SK-MEL-5 (cell line): ENCODE results near the gene SEMA3C. TPM values are rescaled to one million over a fixed set of nuclear protein-coding genes. Genes with fewer than 3 reads are reported as not detected.

Experiments
- DNase-seq: peaks from one replicate; pipeline ENCODE4 v3.0.0-alpha.2; 2016; ENCODE audit warnings: low read depth, low spot score
- in situ Hi-C: cut with HindIII; loops from 2 replicates; pipeline ENCODE4 v1.10.0; 2016; ENCODE audit warnings: low sequenced_read_pairs, high pct_unique_total_duplicates, low pct_unique_long_range_greater_than_20kb
- total RNA-seq: library from RNA; depleted of rRNA; stranded (reverse); fragments of >200 nt; shearing (Covaris generic); gene quantifications from 2 replicates; pipeline ENCODE4 v1.2.3, GENCODE V29; 2014

SEMA3C gene
- total RNA-seq, 1 experiment from 2014 or later = 26.4 TPM

DNA sequence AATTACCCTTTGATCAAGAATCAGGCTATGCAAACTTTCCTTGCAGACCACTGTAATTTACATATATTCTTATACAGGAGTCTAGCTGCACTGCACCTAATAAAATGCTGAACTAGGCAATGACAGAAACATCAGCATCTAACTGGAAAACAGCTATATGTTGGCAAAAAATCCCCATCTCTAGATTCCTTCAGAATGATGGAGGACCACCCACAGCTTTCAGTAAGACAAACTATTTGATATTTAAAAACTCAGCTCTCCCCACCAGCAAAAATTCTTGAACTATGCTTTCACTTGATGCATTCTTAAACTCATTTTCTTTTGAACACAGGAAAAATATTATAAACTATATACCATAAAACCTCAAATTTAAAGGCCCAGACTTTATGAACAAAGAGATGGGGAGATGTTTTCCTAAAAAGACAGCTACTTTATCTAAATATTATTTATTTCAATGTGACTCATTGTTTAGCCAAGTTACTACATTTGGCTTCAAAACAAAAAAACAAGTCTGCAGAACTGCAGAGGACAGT, 77.4 kb downstream of the SEMA3C start:
- in situ Hi-C loops = no loop called here
- DNase-seq = no peak

DNA sequence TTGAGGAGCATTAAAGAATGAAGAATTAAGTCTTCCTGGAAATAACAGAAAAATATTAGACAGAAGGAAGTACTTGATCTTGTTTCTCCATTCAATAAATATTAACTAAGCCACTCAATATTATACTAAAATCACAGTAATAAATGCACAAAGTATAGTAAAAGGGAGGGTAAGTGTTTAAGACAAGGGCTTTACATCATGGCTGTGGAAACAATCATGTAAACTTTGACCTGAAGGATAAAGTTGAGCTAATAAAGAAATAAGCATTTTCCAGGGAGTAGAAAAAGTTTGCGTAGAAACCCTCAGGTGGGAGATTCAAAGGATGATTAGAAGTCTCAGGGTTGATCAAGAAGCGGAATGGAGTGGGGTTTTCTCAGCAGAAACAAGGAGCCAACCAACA, 78.2 kb downstream of the SEMA3C start:
- no peak for DNase-seq
- in situ Hi-C loops = no loop called here

DNA sequence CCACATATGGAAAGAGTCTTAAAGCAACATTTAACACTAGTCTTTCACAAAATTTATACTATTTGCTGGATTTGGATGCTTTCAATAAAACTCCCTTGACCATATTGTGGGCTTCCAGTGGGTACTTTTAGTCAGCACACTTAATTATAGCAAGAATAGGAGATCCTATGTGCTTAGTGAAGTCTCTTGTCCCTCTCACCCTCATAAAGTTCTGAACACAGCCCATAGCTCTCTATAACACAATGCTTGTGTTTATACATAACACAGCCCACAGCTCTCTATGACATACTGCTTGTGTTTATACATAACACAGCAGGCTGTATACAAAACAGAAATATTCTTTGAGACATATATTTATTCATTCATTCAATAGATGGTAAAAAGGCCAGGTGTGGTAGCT, 79.0 kb downstream of the SEMA3C start:
- in situ Hi-C loops = no loop called here
- no peak for DNase-seq

DNA sequence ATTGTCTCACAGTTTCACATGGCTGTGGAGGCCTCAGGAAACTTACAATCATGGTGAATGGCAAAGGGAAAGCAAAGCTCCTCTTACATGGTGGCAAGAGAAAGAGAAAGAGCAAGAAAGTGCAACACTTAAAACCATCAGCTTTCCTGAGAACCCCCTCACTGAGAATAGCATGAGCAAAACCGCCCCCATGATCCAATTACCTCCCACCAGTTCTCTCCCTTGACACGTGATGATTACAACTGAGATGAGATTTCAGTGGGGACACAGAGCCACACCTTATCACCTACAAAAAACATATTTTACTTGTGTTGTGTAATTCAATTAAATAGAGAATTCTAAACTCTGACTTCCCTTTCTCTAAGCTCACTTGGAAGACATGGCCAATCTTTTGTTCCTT, 80.2 kb downstream of the SEMA3C start:
- no peak for DNase-seq
- in situ Hi-C loops = no loop called here

DNA sequence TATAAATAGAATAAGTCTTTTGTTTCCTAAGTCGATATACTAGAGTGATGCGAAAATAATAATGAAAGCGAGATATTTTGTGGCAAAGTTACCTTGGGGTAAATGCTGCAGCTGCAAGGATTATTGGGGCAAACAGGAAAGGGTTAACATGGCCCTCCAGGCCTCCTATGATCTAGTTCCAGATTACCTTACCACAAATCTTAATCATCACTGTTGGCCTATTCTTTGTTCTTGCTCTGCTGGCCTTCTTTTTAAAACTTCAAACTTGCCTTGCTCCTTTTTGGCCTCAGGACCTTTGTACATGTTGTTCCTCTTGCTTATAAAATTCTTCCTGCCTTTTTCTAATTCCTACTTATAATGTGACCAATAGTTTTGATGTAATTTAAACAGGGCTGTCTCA, 81.5 kb downstream of the SEMA3C start:
- no peak for DNase-seq
- in situ Hi-C loops = no loop called here

DNA sequence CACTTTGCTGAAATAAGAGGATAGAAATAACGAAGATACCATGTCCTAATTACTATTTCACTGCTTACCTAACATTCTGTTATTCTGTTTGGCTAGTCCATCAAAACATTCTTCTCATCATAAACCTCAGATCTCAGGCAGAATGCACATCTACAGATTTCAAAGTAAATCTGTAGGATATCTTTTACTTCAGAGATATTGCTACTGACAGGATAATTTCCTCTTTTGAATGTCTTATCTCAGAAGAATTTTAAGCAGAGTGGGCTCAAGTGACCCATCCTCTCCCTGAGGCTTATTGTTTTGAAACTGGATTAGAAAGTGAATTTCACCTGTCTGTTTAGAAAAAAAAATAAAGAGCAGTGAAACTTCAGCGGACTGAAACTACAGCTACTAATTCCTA, 83.6 kb downstream of the SEMA3C start:
- no peak for DNase-seq
- in situ Hi-C loops = no loop called here

DNA sequence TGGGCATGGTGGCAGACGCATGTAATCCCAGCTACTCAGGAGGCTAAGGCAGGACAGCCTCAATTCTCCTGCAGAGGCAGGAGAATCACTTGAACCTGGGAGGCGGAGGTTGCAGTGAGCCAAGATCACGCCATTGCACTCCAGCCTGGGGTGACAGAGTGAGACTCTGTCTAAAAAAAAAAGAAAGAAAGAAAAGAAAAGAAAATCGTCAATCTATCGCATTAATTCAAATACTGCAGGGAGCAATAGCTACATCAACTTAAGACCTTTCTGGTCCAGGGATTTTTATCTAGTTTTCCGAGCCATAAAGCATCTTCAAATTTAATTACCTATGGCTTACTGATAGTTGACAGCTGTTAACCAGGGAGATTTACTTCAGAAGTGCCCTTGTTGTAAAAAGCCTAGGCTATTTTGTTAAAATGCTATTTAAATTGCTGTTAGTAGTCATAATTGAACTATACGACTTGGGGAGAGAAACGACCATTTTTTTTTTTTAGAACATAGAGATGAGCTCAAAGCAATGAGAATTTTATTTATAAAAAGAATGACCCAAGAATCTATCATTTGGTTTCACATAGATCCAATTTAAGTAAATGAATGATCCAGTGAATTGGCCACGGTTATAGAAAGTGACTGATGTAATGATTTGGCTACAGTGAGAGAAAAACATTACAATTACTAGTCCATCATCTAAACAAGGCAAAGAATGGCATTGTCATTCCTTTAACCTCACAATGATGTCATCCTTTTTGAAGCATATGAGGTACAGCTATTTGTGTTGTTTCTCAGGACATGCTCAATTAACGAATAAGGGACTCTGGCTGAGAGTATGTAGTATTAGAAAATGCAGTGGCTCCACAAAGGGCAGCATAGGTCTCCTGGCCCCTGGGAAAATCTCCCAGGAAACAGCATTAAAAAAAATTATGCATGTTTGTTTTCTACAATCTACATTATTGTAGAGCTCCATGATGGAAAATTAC, 85.3 kb downstream of the SEMA3C start:
- DNase-seq = no peak

DNA sequence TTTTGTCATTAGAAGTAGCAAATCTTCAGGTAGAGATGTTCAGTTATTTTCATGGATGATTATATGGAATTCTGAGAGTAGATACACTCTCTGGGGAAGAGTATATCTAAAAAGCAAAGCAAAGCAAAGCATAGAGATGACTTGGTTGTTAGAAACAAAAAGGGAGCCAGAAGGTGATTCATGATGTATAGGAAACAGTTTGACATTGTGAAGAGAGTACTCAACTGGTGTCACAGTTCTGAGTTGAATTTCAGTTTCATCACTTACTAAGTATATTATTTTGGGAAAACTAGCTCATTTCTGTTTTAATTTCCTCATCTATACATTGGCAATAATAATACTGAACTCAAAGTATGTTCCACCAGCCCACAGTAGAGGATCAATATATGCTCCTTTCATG, 86.8 kb downstream of the SEMA3C start:
- in situ Hi-C loops = no loop called here
- no peak for DNase-seq

More for the DNA sequence above, 85.3 kb downstream of the SEMA3C start:
- in situ Hi-C loops = no loop called here

DNA sequence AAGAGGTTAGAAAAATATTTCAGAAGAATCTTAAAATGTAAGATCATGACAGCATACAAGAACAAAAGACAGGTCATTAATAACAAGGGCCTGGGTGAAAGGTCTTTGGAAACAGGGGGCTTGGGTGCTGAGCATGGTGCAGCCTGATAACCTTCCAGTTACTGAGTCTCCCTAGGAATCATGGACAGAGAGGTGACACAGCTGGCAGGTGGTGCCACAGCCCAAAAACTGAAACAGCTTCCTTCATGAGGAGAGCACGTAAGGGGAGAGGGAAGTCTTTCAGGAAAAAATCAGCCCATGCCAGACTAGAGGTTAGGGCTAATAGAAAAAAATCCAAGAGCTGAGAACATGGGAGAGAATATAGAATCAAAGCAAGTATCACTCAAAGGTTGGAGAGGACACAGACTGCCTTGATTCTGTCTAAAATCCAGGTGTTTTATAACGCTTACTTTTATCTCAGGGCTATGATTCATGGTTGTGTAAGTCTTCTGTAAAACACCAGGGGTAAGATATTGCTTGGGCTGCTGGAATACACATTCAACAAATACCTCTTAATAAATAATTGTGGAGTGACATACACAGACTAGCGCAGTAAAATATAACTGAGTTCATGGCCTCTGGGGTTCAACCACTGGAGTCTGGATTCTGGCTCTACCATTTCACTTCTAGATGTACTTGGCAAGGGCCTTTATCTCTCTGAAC, 88.1 kb downstream of the SEMA3C start:
- no peak for DNase-seq
- in situ Hi-C loops = no loop called here

DNA sequence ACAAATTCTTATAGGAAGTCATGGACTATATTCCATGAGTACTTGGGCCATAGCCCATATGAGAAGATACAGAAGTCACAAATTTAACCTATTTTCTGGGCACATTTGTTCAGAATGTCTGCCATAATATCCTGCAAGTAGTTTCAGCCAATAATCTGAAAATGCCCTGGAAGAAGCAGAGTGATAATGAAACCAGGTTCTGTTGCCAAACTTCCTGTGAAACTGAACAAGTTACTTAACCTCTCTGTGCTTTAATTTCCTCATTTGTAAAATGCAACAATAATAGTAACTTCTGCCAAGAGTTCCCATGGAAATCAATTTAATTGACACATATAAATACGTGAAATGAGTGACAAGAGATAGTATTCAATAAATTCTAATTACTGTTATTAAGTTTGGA, 88.8 kb downstream of the SEMA3C start:
- in situ Hi-C loops = no loop called here
- no peak for DNase-seq

DNA sequence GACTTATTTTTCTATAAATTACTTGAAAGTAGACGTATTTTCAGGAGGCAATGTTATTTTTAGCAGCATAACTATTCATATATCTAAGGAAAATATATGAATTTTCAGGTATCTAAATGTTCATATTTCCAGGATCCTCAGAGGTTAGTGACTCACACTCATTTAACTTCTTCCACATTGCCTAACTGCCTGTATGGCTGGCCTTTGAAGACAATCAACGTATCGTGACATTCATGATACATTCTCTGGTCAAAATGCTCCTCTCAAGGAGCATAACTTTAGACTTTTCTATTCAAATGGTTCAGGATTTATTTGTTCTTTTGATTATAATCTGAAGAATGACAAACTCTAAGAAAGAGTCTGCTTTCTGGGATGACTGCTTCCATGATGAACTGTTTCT, 89.3 kb downstream of the SEMA3C start:
- no peak for DNase-seq
- in situ Hi-C loops = no loop called here

DNA sequence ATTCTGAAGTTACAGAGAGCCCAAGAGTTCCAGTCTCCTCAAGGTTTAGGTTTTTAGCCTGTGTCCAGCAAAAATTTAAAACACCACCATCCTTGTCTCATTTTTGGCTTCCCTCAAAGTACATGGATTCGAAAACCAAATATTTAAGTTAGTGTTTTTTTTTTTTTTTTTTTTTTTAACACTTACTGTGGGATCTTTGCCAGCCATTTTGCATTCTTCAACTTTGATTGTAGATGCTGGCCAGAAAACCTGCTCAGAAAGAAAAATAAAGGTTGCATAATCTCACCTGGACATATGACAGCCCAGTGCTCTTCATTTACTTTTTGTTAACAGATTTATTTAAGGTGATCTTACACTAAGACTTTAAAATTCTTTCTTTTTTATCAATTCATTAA, 91.6 kb downstream of the SEMA3C start:
- in situ Hi-C loops = no loop called here
- no peak for DNase-seq

DNA sequence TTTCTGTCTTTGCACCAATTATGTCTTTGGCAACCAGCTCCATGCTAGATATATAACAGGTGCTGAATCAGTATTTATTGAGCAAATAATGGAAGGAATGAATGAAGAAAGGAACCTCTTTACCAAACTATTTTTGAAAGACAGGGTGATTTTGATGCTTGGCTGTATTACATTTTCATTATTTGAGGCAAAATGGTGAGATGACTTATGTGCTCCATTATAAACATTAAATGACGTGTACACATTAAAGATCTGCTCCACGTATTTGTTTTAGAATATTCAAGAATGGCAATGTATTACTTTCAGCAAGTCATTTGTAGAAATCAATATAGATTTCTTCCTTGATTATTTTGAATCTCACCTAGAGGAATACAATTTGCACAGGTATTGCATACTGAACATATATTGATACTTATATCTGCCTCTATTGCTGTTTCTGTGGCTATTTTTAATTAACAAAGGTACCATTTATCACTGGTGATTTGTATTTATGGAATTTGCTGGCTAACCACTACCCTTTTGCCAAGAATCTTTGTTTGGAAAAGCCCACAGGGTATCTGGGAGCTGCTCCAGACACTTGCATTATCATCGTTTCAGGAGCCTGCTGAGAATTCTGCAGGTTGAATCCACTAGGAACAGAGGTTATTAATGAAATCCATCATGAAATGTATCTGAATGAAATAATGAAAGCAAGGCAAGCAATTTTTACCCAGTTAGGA, 92.2 kb downstream of the SEMA3C start:
- in situ Hi-C loops = no loop called here
- peak; percentile 80 for DNase-seq

DNA sequence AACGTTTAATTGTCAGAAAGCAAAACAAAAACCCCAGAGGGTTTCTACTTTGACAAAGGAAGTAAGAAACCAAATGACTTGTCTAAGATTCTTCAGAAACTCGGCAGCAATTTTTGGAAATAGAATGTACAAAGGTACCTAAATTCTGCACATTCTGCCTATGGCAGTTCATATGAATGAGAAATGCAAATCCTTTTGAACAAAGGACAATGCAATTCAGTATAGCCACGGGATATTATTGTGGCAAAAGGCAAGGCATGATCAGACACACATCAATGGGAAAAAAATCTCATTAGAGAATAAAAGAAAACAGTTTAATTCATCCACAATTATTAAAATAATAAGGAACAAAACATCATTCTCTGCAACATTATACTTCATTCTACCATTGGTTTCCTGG, 93.4 kb downstream of the SEMA3C start:
- peak; percentile 77 for DNase-seq
- in situ Hi-C loops = no loop called here

DNA sequence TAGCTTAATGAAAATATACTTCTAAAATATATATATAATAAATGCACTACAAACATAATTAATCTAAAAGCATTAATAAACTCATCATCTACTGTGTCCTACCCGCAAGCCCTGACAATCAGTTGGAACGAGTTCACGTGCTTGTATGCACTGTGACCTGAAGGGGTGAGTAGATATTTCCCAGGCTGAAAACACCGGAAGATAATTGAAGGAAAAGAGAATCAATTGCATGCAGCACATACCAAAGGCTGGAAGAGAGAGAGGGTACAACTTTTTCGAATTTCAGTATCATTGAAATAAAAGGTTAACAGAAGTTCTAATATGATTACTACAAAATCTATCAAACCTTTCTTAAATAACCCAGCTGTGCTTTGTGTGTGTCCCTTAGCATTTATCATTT, 94.6 kb downstream of the SEMA3C start:
- in situ Hi-C loops = no loop called here
- DNase-seq = no peak

DNA sequence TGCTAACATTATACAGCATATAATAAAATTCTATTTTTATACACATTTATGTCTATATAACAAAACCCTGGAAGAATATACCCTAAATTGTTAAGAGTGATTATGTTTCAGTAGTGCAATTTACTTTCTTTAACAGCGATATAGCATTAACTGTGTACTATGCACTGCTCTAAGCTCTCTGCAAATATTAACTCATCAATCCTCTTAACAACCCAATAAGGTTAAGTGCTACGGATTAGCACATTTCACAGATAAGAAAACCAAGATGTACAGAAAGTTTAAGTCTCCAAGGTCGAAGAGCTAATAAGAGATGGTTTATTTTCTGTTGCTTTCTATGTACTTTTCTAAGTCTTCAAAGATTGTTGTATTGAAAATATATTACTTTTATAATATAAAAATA, 95.8 kb downstream of the SEMA3C start:
- DNase-seq = no peak
- in situ Hi-C loops = no loop called here

DNA sequence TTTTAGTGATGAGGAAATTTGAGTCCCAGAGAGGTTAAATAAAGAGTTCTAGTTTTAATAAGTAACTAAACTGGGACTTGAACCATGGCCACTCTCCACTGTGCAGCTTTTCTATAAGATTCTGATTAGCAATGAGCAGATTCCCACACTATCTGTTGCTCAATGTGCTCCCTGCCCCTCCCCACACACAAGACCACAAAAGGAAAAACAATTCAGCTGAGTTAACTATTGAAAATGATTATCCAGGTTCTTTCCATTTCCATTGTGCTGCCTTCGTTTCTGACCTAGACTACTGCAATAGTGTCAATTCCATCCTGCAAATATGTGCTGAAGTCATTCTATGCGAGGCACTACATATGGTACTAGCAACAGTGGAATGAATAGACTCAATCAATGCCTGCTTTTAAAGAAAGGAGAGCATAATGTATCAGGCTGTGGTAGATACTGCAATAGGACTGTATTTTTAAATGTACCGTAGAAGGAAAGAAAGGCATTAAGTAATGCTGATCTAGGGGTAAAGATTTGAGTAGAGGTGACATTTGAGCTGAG, 97.0 kb downstream of the SEMA3C start:
- in situ Hi-C loops = no loop called here
- DNase-seq = no peak

DNA sequence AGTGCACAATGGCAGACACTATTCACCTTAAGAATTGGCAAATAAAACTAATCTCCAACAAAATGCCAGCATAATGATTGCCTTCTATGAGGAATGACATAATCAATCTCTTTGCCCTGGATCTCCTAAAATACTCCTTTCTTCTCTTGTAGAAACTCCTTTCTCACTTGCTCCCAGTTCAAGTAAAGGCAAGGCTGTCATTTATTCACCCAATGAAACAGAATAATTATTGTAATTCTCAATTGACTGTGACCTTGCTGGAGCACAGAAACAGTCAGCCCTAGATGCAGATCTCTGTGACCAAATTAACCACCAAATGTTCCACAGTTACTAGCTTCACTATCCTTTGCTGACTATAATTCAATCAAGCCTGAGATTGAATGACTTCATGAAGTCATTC, 99.3 kb downstream of the SEMA3C start:
- in situ Hi-C loops = no loop called here
- no peak for DNase-seq
